Posterior cingulate gyrus (tissue), 11 donors: ENCODE measurements around the gene REM1.
"Not testable (repeated sequence)": the region's sequence is repeated elsewhere in the genome, so short reads cannot be mapped to it uniquely, and the experiment has no call there.

ENCODE experiments used
- DNase-seq, 10 donors: peaks; one replicate each; pipeline versions ENCODE4 v3.0.0 to v3.0.0-alpha.2; 2020 to 2021; ENCODE audit warnings: mixed read lengths in 3 of 10
- intact Hi-C: fragments of 100-400 bp; cut with DNase I; formaldehyde crosslinking; loops from one replicate; pipeline ENCODE4 v1.15.1; 2023

Gene REM1, protein sequence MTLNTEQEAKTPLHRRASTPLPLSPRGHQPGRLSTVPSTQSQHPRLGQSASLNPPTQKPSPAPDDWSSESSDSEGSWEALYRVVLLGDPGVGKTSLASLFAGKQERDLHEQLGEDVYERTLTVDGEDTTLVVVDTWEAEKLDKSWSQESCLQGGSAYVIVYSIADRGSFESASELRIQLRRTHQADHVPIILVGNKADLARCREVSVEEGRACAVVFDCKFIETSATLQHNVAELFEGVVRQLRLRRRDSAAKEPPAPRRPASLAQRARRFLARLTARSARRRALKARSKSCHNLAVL

DNA sequence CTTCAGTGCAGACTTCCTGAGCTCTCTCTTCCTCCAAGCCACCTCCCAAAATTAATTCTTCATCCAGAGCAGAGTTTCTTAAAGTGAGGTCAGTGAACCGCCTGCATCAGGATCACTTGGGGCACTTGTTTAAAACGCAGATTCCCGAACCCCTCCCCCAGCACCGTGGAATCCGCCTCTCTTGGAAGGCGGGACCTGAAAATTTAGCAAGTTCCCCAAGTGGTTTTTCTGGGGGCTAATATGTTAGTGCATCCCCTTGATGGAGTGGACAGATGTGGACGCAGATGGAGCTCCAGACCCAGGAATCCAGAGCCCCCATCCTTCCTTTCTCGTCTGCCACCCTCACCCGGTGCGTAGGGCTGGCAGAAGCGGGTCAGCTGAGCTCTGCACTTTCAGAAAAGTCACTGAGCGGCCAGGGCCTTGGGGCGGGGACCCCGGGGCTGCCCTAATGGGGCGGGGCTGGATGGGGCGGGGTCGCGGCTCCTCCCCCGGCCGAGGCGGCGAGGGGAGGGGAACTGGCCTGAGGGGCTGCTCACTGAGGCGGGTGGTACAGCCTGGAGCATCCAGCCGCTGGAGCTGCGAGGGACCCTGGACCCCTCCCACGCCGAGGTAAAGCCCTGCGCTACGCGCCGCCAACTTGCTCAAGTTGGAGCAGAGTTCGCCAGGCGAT, at the start of gene REM1, which contains the start of gene DEFB124:
Gene REM1, plus strand, starts transcription at position 531 of the 670 bp plus-strand sequence. CDS start 1,158 bp downstream, outside the sequence.
Gene DEFB124, minus strand, starts transcription at position 370 of the 670 bp plus-strand sequence. CDS start 2,114 bp downstream, outside the sequence.
- no peak for DNase-seq
- intact Hi-C loops = no loop called here

DNA sequence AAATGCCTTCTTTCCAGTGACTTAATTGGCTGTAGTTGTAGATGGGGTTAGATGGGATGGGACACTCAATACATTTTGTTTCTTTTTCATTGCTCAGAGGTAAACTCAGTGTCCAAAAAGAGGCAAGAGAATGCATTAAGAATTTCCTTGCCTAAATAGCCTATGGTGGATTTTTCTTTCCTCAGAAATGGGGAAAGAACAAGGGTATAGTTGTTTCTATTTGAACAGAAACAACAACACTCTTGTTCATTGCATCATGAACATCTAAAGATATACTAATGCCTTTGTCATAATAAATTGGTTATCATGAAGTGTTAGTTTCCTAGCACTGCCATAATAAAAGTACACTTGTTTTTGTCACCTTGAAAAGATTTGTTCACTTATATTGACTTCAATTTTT, 49.3 kb upstream of the REM1 start:
- intact Hi-C loops = no loop called here
- DNase-seq = no peak

DNA sequence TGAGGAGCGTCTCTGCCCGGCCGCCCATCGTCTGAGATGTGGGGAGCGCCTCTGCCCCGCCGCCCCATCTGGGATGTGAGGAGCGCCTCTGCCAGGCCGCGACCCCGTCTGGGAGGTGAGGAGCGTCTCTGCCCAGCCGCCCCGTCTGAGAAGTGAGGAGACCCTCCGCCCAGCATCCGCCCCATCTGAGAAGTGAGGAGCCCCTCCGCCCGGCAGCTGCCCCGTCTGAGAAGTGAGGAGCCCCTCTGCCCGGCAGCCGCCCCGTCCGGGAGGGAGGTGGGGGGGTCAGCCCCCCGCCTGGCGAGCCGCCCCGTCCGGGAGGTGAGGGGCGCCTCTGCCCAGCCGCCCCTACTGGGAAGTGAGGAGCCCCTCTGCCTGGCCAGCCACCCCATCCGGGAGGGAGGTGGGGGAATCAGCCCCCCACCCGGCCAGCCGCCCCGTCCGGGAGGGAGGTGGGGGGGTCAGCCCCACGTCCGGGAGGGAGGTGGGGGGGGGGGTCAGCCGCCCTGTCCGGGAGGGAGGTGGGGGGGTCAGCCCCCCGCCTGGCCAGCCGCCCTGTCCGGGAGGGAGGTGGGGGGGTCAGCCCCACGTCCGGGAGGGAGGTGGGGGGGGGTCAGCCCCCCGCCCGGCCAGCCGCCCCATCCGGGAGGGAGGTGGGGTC, 48.1 kb upstream of the REM1 start:
- DNase-seq, intact Hi-C loops: not testable (repeated sequence)

DNA sequence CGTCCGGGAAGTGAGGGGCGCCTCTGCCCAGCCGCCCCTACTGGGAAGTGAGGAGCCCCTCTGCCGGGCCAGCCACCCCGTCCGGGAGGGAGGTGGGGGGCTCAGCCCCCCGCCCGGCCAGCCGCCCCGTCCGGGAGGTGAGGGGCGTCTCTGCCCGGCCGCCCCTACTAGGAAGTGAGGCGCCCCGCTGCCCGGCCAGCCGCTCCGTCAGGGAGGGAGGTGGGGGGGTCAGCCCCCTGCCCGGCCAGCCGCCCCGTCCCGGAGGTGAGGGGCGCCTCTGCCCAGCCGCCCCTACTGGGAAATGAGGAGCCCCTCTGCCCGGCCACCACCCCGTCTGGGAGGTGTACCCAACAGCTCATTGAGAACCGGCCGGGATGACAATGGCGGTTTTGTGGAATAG, 47.5 kb upstream of the REM1 start:
- DNase-seq, intact Hi-C loops: not testable (repeated sequence)

DNA sequence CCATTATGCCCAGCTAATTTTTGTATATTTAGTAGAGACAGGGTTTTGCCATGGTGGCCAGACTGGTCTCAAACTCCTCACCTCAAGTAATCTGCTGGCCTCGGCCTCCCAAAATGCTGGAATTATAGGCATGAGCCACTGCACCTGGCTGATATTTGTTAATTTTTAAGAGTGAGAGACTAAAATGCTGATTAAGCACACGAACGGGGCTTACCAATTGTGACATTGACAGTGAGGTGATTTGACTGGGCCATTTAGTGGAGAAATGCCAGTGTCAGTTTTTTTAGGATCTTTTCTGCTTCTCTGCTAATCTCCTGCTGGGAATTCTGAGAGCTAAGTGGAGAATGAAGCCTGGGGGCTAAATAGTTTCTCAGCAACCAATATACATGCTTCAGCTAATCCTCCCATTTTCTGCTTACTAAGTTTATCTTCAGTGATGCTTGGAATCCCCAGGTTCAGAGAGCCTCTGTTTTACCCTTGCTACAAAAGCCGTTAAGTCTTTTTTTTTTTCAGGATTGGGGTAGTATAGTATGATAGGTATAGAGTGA, 44.4 kb upstream of the REM1 start:
- intact Hi-C loops = no loop called here
- no peak for DNase-seq

DNA sequence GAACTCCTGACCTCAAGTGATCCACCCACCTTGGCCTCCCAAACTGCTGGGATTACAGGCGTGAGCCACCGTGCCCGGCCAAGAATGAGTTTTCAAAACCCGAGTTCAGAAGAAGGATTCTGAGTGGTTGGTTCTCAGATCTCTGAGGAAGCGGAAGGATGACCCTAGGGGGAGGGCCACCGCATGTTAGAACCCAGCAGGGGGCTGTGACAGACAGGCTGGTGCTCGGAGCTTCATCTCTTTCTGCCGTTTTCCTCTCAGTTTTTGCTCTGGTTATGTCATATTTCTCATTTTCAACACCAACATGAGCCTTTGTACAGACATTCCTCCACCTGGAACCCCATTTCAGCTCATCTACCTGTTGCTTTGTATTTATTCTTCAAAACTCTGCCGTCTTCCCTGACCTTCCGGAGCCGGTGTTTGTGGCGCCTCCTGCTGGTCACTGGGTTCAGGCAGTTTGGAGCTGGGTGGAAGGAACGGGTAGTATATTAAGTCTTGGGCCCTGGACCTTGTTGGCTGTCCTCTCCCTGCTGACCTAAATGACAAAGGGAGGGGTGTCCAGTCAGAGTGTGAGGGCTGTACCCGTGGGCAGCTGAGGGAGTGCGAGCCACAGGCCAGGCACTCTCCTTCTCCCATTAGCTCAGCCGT, 35.0 kb upstream of the REM1 start, which contains the start of gene DEFB123:
Gene DEFB123, plus strand, starts transcription at position 621 of the 648 bp plus-strand sequence. CDS start 67 bp downstream, outside the sequence.
- no peak for DNase-seq
- intact Hi-C loops = no loop called here

DNA sequence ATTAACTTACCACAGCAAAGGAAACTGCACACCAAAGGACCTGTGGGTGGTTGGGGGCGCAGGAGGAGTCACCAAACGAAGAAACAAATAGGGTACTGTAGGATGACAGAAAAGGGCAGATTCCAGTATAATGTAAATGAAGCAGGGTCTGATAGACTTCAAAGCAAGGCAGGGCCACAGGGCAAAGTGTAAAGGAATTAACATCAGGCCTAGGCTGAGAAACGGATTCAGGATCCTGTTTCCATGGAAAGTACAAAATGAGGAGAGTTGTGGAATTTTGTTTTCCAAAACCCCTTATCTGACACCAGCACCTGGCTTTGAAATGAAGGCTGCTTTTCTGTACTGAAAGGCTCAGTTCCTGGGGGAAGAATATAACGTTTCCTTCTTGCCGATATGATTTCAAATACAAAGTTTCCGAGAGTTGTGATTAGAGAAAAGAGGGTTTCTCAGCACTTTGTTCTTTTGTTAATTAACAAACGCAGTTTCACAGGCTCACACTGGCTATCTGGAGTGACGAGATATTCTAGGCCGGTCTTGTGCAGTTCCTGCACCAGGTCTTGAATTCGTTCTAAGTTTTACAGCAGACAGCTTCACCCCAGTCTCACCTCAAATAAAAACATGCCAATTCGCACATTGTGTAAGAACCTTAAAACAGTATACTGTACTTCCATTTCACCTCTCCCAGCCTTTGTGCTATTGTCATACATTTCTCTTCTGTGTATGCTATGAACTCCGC, 28.8 kb upstream of the REM1 start:
- DNase-seq = no peak
- intact Hi-C loops = no loop called here

DNA sequence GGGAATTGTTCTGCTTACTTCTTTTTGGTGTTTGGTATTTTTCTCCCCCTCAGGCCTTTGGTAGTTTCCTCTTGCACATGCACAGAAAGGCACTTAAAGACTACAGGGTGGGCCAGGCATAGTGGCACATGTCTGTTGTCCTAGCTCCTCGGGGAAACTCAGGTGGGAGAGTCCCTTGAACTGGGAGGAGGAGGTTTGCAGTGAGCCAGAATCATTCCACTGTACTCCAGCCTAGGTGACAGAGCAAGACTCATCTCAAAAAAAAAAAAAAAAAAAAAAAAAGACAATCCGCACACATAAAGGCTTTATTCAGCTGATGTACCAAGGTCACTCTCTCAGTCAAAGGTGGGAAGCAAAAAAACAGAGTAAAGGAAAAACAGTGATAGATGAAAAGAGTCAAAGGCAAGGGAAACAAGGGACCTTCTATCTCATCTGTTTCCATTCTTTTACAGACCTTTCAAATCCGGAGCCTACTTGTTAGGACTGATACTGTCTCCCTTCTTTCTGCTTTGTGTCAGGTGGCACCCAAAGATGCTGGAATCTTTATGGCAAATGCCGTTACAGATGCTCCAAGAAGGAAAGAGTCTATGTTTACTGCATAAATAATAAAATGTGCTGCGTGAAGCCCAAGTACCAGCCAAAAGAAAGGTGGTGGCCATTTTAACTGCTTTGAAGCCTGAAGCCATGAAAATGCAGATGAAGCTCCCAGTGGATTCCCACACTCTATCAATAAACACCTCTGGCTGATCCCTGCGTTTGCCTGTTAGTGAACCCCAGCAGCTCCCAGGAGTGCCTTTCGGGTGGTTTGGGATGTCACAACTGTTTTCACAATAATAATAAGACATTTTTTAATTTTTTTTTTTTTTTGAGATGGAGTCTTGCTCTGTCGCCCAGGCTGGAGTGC, 25.3 kb upstream of the REM1 start:
- intact Hi-C loops = no loop called here
- no peak for DNase-seq

DNA sequence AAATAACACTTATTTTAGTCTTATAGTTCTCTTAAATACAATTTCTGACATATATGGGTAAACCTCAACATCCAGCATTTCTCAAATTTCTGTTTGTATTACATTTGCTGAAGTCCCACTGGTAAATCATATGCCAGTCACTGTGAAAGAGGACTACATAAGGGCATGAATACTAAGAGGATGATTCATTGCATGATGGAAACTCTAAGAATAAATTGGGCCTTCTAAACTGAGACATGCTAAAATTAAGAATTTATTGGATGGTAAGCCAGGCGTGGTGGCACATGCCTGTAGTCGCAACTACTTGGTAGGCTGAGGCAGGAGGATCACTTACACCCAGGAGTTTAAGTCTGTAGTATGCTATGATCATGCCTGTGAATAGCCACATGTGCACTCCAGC, 22.5 kb upstream of the REM1 start:
- no peak for DNase-seq
- intact Hi-C loops = no loop called here

DNA sequence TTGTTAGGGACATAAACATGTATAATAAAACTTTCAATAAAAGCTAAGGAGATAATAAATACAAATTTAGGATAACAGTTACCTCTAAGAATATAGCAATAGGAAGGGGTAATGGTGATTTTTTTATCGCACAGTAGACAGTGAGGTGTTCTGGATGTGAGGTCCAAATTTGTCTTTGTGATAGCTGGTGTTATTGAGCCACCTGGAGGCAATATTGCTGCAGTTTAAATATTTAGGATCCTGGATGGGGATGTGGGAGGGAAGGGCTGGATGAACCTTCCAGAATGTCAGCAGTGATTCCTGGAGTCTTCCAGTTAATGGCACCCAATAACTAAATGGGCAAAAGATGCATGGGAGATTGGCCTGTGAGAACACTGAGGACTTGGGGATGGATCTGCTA, 20.7 kb upstream of the REM1 start:
- no peak for DNase-seq
- intact Hi-C loops = no loop called here

DNA sequence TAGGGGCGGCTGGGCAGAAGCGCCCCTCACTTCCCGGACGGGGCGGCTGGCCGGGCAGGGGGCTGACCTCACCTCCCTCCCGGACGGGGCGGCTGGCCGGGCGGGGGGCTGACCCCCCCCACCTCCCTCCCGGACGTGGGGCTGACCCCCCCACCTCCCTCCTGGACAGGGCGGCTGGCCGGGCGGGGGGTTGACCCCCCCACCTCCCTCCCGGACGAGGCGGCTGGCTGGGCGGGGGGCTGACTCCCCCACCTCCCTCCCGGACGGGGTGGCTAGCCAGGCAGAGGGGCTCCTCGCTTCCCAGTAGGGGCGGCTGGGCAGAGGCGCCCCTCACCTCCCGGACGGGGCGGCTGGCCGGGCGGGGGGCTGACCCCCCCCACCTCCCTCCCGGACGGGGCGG, 4.1 kb upstream of the REM1 start:
- DNase-seq, intact Hi-C loops: not testable (repeated sequence)

DNA sequence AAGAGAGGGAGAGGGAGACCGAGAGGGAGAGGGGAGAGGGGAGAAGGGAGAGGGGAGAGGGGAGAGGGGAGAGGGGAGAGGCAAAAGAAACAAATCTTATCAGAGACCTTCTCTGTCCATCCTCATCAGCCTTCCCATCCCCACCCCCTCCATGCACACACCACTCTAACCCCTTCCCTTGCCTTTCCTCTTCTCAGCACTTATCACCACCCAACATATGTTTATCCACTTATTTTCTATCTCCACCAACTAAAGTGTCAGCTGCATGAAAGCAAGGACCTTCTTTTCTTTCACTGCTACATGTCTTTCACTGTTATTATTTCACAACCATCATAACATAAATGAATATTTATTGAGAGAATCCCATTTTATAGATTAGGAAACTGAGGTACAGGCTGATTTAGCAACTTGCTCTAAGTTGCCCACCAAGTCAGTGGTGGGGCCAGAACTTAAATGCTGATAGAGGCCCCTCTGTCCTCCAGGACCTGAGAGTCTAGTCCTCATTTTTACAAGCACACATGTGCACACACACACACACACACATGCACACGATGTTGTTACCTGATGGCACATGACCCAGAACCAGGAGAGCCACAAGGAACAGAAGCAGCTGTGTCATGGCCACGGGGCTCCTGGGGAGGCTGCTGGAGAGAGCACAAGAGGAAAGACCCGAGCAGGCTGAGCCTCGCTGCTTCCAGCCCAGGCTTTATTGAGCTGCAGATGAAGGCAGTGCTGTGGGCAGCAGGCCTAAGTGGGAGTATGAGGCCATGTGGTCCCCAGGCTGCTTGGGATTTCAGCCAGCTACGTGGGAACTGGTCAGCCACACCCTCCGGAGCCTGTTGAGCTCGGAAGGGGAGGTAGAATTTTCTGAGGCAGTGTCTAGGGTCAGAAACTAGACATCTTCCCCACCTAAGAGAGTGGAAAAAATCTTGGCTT, 2.4 kb upstream of the REM1 start:
- intact Hi-C loops = no loop called here
- DNase-seq = no peak

DNA sequence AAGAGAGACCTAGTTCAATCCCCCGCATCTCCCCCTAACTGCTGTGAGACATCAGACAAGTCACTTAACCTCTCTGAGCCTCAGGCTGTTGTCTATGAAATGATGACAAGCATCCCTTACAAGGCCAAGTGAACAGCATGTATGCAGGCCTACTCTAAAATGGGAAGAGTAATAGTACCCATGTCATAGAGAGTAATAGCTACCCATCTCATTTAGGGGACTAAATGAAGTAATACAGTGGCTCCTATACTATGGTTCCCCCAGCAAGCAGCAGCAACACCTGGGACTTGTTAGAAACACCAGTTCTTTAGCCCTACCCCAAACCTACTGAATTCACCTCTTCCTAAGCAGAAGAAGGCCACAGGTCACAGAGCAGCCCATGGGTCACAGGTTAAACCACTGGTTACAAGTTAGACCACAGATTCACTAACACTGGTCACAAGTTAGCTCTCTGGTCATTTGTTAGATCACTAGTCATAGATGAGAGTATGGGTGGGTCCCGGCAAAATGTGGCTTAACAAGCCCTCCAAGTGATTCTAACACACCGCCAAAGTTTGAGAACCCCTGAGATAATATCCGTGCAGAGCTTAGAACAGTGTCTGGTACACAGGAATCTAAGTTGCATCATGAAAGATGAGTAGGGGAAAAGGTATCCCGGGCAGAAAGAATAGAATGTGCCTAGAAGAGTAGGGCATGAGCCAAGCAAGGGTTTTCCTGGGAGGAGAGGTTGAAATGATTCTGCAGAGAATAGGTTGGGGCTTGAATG, 1.6 kb upstream of the REM1 start:
- no peak for DNase-seq
- intact Hi-C loops = no loop called here

DNA sequence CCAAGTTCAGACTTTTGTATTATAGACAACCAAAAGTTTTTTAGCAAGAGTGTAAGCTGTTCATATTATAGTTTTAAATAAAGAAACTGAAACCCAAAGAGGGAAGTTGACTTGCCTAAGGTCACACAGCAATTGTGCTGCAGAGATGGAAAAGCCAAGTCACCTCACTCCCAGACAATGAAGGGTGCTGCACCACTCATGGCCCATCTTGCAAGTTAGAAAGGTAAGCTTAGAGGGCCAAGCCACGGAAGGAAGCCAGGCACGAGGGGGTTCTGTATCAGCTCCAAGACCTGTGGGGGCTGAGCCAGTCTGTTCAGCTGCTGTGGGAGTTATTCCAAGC, 1.0 kb upstream of the REM1 start:
- intact Hi-C loops = no loop called here
- DNase-seq = no peak

DNA sequence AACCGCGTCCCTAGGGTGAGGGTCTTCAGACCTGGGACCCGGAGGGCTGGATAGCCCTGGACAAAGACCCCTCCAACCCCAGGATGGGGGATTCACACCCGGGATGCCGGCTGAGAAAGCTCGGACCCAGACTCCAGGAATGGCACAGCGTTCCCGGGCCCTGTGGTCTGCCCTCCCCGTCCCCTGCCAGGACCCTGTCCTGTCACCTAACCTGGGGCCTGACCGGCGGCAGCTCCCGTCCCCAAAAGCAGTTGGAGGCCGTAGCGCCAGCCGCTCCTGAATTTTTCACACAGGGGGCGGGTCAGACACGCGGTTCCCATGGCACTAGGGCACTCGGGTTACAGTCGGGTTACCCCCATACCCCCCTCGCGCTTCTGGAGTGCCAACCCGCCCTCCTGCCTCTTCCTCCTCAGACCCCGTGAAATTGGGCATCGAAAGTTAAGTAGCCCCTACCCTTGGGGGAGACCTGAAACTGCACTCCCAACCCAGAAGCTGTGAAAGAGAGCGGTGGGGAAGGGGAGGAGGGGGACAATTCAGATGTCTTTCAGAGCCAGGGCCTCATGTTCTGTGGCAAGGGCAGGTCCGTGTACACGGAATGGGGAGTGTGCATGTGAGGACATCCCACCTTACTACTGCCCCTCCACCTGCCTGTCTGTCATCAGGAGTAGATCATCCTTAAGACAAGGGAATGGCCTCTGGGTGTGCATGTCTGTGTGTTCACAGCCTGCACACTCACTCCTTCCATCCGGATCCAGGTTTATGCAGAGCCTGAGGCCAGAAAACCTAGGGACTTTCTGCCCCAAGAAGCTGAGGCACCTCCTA, 595 bp downstream of the REM1 start:
- intact Hi-C loops = no loop called here
- no peak for DNase-seq

DNA sequence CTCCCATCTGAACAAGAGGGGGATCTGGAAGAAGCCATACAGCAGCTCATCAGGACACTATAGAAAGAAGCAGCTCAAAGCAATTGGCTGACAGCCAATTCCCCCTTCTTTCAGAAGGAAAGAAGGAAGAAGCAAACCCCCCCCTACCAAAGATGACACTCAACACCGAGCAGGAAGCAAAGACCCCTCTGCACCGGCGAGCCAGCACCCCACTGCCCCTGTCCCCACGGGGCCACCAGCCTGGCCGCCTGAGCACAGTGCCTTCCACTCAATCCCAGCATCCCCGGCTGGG, 1.2 kb downstream of the REM1 start:
- no peak for DNase-seq
- intact Hi-C loops = no loop called here
